Neural progenitor cell (in vitro differentiated cells): ENCODE measurements around the gene PCSK4.

Experiments
- EZH2 ChIP-seq: fragments of 200-600 bp; sonication (generic); IDR thresholded peaks from 2 replicates; pipeline ENCODE4 v1.6.1; 2017; ENCODE audit warnings: antibody characterized with exemption, mild to moderate bottlenecking, moderate library complexity
- EZH2phosphoT487 ChIP-seq: fragments of 200-600 bp; sonication (generic); IDR thresholded peaks from 2 replicates; pipeline ENCODE4 v1.6.1; 2017; ENCODE audit warnings: antibody characterized with exemption
- TF ChIP-seq, protein P1 (sequence below): fragments of 200-600 bp; sonication (generic); IDR thresholded peaks from 2 replicates; pipeline ENCODE4 v1.5.1; 2017; ENCODE audit warnings: antibody characterized with exemption, mild to moderate bottlenecking

DNA sequence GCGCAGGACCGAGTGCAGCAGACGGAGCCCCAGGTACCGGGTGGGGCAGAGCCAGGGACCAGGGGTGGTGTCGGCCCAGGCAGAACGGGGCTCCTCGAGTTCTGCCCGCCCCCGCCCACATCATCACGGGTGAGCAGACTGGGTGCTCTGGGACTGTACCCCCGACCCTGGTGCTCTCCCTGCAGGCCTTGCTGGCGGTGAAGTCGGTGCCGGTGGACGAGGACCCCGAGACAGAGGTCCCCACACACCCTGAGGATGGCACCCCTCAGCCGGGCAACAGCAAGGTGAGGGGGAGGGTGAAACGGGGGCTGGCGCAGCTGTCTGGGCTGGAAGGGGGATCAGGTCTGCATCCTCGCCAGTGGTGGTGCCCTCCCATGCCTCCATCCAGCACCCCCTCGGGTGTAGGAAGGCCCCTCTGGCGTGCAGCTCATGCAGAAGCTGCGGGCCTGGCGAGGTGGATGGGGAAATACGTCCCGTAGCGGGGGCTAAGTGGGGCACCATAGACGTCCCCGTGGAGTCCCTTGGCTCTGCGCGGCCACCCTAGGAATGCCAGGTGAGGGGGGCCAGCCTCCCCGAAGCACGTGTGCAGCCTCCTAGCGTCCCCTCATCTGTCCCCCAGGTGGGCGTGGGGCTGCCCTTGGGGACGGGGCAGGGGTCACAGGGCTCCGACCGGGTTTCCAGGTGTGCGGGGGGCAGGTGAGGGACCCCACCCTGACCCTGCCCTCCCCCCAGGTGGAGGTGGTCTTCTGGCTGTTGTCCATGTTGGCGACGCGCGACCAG lies 33.8 kb downstream of the PCSK4 start:
- TF ChIP-seq, protein P1, sequence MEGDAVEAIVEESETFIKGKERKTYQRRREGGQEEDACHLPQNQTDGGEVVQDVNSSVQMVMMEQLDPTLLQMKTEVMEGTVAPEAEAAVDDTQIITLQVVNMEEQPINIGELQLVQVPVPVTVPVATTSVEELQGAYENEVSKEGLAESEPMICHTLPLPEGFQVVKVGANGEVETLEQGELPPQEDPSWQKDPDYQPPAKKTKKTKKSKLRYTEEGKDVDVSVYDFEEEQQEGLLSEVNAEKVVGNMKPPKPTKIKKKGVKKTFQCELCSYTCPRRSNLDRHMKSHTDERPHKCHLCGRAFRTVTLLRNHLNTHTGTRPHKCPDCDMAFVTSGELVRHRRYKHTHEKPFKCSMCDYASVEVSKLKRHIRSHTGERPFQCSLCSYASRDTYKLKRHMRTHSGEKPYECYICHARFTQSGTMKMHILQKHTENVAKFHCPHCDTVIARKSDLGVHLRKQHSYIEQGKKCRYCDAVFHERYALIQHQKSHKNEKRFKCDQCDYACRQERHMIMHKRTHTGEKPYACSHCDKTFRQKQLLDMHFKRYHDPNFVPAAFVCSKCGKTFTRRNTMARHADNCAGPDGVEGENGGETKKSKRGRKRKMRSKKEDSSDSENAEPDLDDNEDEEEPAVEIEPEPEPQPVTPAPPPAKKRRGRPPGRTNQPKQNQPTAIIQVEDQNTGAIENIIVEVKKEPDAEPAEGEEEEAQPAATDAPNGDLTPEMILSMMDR: no peak
- TF ChIP-seq EZH2: no peak
- TF ChIP-seq EZH2phosphoT487: no peak
